ENCODE data around the gene FNIP2.

FNIP2 gene

DNA sequence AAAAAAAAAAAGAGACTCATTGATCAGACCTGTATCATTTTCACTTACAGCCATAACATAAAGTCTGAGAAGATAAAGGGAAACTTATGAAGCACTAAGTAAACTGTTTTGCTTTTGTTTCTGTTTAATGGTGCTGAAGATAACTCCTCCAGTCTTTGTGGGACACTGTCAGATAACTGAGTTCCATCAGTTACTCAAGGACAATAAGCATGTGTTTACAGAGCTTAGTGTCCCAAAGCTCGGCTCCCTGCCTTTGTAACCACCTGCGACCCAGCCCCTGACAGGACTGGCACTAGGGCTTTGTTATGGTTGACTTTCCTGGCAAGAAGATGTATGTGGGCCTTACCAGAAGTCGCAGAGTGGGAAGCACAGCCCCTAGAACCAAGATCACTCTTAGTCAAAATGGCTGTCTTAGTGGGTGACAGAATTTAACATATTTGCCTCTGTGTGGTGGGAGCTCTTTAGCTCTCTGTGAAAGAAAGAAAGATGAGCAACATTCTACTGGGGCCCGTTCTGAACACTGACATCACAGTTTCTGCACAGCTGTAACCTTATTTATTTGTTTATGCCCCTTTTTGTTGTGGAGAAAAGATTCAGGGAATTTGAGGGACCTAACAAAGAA, 68.1 kb downstream of the FNIP2 start:
- no peak for DNase-seq (ENCODE audit: low read depth in 2 of 2)

- no peak for DNase-seq (ENCODE audit: low read depth in 2 of 2)
These were observed 68.8 kb downstream of the FNIP2 start for GRCh38 chr4:158837527-158838141.

- no peak for DNase-seq (ENCODE audit: low read depth in 2 of 2)
These were observed 71.3 kb downstream of the FNIP2 start for GRCh38 chr4:158840131-158840530.

GRCh38 chr4:158841540-158841939, 72.7 kb downstream of the FNIP2 start:
- no peak for DNase-seq (ENCODE audit: low read depth in 2 of 2)

DNA sequence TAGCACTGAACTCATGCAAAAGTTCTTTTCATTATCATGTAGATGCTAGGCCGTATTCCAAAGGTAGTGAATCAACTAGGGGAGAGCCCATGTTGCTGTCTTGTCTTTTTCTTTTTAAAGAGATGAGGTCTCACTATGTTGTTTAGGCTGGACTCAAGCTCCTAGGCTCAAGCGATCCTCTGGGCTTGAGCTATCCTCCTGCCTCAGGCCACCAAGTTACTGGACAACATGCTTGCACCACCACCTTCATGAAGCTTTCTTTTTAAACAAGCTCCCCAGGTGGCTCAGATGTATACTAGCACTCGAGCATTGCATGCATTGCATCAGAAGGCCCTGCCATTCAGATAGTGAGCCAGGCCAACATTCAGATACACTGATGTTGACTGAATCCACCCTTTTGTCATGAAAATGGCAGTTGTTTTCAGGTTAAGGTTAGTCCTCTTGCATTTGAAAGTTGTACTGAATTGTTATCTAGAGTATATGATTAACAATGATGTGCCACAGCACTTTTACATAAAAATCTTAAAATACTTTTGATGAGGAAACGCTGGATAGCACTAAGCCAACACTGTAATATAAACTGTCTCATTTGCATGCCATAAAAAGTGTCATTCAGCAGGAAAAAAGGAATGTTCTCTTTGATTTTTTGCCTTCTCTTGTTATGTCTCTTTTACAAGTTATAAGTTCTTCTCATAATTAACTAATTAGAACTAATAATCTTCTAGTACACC, 76.7 kb downstream of the FNIP2 start:
- no peak for DNase-seq (ENCODE audit: low read depth in 2 of 2)

- DNase-seq (ENCODE audit: low read depth in 2 of 2): no peak
These were observed 78.7 kb downstream of the FNIP2 start for GRCh38 chr4:158847535-158847934.

GRCh38 chr4:158849681-158850080, 80.9 kb downstream of the FNIP2 start:
- DNase-seq (ENCODE audit: low read depth in 2 of 2): no peak

- no peak for DNase-seq (ENCODE audit: low read depth in 2 of 2)
These were observed 81.5 kb downstream of the FNIP2 start for GRCh38 chr4:158850371-158850770.

- no peak for DNase-seq (ENCODE audit: low read depth in 2 of 2)
These were observed 82.2 kb downstream of the FNIP2 start for GRCh38 chr4:158850800-158851644.

GRCh38 chr4:158854236-158854635, 85.4 kb downstream of the FNIP2 start:
- no peak for DNase-seq (ENCODE audit: low read depth in 2 of 2)

DNA sequence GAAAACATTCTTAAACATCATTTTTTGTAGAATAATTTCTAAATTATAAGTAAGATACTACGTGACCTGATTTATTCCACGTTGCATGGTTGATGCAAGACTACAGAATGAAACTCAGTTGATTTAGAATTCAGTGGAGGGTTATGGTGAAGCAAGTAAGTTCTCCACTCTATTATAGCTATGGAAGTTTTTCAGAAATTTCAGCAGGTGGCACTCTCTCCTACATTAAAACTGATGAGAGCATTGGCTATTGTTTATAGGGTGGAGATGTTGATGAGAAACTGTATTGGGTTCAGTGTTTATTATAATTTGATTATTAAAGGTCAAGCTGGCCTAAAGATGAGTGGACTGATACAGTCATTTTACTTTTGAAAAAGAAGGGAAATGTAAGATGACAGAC, 88.0 kb downstream of the FNIP2 start:
- DNase-seq (ENCODE audit: low read depth in 2 of 2): no peak

GRCh38 chr4:158857951-158858350, 89.1 kb downstream of the FNIP2 start:
- DNase-seq (ENCODE audit: low read depth in 2 of 2): no peak

DNA sequence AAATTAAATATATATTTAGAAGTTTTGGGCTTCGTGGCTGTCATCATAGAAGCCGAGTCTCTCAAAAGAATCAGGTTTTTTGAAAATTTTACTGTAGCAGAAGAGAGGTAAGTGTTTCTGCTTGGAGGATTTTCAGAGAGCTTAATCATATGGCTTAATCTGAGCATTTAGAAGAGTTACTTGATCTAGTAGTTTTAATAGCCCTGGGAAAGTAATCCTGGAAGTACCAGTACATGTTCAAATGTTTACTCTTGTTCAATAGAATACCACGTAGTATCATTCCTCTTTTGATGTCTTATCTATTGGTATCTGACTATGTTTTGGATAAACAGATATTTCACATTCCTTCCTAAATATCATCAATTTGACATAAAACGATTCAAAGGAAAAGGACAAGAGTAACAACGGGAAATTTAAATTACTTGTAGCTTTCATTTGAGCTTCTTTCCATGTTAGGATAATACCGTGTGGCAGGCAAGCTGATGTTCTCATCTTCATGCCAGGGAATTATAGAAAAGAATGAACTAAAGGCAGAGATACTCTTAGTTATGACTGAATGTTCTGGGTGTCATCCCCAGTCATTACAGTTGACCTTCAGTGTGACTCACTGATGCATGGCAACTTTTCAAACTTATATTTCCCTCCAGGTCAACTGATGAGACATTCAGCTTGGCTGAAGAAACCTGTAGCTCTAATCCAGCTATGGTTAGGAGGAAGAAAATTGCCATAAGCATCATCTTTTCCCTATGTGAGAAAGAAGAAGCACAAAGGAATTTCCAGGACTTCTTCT, 89.8 kb downstream of the FNIP2 start:
- no peak for DNase-seq (ENCODE audit: low read depth in 2 of 2)

DNA sequence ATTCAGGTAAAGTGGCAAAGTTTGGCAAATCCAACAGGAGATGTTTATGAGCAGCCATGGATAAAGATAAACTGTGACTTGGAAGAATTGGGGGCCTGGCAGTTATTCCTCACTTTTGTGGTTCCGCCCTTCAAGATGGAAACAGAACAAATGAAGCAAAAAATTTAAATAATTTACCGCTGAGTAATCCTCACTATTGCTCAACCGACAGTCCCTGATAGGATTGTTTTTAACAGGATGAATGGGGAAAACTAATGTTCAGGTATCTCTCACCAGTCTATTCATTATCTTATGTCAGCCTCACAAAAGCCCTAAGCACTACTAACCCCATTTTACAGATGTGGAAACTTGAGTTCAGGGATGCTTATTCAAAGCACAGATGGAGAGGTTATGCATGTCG, 90.8 kb downstream of the FNIP2 start:
- DNase-seq (ENCODE audit: low read depth in 2 of 2): no peak

DNA sequence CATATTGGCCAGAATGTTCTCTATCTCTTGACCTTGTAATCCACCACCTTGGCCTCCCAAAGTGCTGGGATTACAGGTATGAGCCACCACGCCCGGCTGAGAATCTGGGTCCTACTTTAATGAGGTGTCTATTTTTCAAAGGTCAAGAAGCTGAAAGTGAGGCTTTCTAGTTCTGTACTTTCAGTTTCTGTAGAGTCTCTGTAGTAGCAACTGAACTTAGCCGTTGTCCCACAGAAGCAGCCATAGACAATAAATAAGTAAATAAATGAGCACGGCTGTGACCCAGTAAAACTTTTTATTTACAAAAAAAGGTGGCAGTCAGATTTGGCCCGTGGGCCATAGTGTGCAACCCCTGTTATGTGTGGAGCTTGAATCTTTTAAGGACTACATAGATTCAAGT, 92.0 kb downstream of the FNIP2 start:
- no peak for DNase-seq (ENCODE audit: low read depth in 2 of 2)

DNA sequence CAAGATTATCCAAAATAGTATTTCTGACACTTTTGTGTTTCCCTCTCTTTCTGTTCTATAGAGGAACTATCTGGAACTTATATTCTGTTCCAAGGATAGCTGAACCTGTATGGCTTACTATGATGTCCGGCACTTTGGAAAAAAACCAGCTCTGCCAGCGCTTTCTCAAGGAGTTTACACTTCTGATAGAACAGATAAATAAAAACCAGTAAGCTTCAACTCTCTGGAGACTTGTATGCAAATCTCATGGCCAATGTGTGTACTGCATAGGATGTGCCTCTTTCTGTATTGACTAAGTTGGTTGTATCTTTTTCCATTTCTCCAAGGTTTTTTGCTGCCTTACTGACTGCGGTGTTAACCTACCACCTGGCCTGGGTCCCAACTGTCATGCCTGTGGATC, 92.5 kb downstream of the FNIP2 start:
- no peak for DNase-seq (ENCODE audit: low read depth in 2 of 2)

GRCh38 chr4:158861766-158862165, 92.9 kb downstream of the FNIP2 start:
- no peak for DNase-seq (ENCODE audit: low read depth in 2 of 2)

- no peak for DNase-seq (ENCODE audit: low read depth in 2 of 2)
These were observed 94.5 kb downstream of the FNIP2 start for GRCh38 chr4:158863296-158863695.

DNA sequence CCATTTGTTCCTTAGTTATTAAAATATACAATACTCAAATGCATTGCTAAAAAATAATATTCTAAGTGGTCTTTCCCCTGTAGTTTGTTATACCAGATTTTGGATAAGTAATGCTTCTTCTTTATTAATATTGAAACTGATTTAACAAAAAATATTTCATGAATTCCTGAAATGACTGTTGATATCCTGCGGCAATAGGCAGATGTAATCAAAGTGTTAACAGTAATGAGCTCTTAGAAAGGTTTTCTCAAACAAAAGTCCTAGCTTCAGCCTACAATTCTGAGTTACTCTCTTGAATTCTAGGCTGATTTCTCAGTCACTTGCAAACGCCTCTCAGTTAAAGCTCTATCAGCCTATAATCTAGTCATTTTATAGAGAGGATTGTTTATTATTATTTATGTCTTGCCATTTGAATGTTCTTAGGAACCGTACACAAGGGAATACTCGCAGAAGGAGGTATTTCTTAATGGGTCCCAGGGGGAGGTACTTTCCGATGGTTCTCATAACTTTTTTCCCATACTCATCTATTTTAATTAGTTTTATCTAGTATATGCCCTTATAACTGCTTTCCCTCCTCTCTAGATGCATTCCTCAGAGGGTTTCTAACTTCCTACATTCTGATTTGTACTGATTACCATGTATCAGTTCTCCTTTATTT, 96.8 kb downstream of the FNIP2 start:
- DNase-seq (ENCODE audit: low read depth in 2 of 2): no peak

DNA sequence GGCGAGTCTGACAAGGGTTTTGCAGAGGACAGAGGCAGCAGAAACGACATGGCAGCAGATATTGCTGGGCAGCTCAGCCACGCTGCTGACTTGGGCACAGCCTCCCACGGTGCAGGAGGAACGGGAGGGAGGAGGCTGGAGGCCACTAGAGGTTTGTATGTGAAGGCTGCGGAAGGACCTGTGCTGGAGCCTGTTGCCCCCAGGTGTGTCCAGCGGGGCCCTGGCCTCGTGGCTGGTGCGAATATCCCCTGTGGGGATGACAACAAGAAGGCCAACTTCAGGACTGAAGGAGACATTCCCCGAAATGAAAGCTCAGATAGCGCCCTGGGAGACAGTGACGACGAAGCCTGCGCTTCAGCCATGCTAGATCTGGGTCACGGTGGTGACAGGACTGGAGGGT, 100.2 kb downstream of the FNIP2 start:
- DNase-seq (ENCODE audit: low read depth in 2 of 2): no peak

DNA sequence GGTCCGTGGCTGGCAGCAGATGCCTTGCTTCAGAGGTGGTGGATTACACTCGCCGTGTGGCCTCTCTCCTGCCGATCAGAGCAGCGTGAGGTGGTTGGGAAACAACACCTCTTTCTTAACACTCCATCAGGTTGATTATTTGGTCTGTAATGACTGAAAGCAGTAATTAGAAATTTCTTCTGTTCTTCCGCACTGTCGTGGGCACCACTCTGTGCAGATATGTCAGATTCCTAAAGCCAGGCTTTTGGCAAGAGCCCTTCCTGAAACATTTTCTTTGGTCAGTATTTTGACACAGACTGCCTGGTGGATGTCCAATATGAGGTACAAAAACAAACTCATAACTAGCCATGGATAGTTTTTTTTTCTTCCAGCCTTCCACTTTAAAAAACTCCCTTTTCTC, 100.9 kb downstream of the FNIP2 start:
- DNase-seq (ENCODE audit: low read depth in 2 of 2): no peak

Measured in stimulated activated CD4-positive, alpha-beta T cell treated with anti-CD3 and anti-CD28 coated beads, Interleukin-15, amount 100 ng/mL, for 48 hours (primary cell).